HG03159 (cell line): ENCODE results near the gene LRRC25.
"Not testable (repeated sequence)": the region's sequence is repeated elsewhere in the genome, so short reads cannot be mapped to it uniquely, and the experiment has no call there.

Experiments
- ATAC-seq: cut with Tn5 transposase; IDR thresholded peaks from one replicate; pipeline ENCODE4 v1.9.1; 2021; ENCODE audit warnings: mild to moderate bottlenecking, moderate library complexity; ENCODE audit not compliant: unreplicated experiment

The LRRC25 gene

GRCh38 chr19:18380843-18381242, 16.6 kb downstream of the LRRC25 start:
- no peak for ATAC-seq

GRCh38 chr19:18379803-18380747, 17.3 kb downstream of the LRRC25 start:
- ATAC-seq, result no peak

GRCh38 chr19:18377026-18377425, 20.4 kb downstream of the LRRC25 start:
- ATAC-seq, result no peak

- peak; percentile 76 for ATAC-seq
Observed at GRCh38 chr19:18373892-18374629, 23.4 kb downstream of the LRRC25 start.

GRCh38 chr19:18373407-18373891, 24.0 kb downstream of the LRRC25 start:
- no peak for ATAC-seq

GRCh38 chr19:18368504-18369222, 28.8 kb downstream of the LRRC25 start:
- no peak for ATAC-seq

GRCh38 chr19:18366021-18366435, 31.4 kb downstream of the LRRC25 start:
- ATAC-seq, result no peak

- ATAC-seq, result no peak
Observed at GRCh38 chr19:18364826-18365528, 32.4 kb downstream of the LRRC25 start.

GRCh38 chr19:18364277-18364825, 33.1 kb downstream of the LRRC25 start:
- not testable (repeated sequence) for ATAC-seq

GRCh38 chr19:18363787-18364186, 33.6 kb downstream of the LRRC25 start:
- no peak for ATAC-seq

- ATAC-seq, result no peak
Observed at GRCh38 chr19:18362934-18363542, 34.4 kb downstream of the LRRC25 start.

- no peak for ATAC-seq
Observed at GRCh38 chr19:18361646-18362045, 35.8 kb downstream of the LRRC25 start.

GRCh38 chr19:18357041-18357440, 40.4 kb downstream of the LRRC25 start:
- no peak for ATAC-seq

GRCh38 chr19:18354743-18355142, 42.7 kb downstream of the LRRC25 start:
- ATAC-seq, result not testable (repeated sequence)

- ATAC-seq, result no peak
Observed at GRCh38 chr19:18353378-18354005, 43.9 kb downstream of the LRRC25 start.

GRCh38 chr19:18351544-18351943, 45.9 kb downstream of the LRRC25 start:
- no peak for ATAC-seq

- no peak for ATAC-seq
Observed at GRCh38 chr19:18350490-18350889, 46.9 kb downstream of the LRRC25 start.

GRCh38 chr19:18349524-18350128, 47.8 kb downstream of the LRRC25 start:
- no peak for ATAC-seq

- not testable (repeated sequence) for ATAC-seq
Observed at GRCh38 chr19:18348818-18349339, 48.5 kb downstream of the LRRC25 start.
